HTERT RPE-1 (cell line): Measurements from ENCODE around the gene ALG9.

ENCODE experiments used
- in situ Hi-C: fragments of 300-500 bp; cut with MboI; formaldehyde crosslinking; loops from 4 replicates; pipeline ENCODE4 v1.14.3; 2020; ENCODE audit warnings: low sequenced_read_pairs

Gene ALG9

DNA sequence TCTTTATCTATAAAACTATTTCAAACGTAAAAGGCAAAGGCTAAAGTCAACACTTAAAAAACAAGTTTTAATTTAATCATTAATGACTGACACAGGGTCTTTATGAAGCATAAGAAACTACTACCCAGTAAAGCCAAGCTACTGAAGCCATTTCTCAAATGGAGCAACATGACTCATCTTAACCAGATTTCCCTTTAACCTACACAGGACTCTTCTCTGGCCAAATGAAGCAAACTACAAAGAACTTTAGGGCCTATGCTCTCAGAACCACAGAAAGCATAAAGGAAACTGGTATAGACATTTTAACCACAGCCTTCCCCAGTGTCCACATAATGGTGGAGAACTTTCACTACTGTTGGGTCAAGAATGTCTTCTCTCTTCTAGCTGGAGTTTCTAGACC, 34.7 kb downstream of the ALG9 start:
- in situ Hi-C loops, result no loop called here

- in situ Hi-C loops, result no loop called here
Measured at GRCh38 chr11:111836162-111836561, 35.2 kb downstream of the ALG9 start.

DNA sequence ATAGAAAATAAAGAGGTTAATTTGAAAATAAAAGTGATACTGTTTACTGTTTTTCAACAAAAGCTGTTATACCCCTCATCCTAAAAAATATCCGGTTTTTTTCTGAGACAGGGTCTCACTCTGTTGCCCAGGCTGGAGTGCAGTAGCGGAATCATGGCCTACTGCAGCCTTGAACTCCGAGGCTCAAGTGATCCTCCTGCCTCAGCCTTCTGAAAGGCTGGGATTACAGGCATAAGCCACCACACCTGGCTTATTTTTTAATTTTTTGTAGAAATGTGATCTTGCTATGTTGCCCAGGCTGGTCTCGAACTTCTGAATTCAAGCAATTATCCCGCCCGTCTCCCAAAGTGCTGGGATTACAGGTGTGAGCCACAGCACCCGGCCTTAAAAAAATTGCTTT, 35.7 kb downstream of the ALG9 start:
- in situ Hi-C loops, result no loop called here

DNA sequence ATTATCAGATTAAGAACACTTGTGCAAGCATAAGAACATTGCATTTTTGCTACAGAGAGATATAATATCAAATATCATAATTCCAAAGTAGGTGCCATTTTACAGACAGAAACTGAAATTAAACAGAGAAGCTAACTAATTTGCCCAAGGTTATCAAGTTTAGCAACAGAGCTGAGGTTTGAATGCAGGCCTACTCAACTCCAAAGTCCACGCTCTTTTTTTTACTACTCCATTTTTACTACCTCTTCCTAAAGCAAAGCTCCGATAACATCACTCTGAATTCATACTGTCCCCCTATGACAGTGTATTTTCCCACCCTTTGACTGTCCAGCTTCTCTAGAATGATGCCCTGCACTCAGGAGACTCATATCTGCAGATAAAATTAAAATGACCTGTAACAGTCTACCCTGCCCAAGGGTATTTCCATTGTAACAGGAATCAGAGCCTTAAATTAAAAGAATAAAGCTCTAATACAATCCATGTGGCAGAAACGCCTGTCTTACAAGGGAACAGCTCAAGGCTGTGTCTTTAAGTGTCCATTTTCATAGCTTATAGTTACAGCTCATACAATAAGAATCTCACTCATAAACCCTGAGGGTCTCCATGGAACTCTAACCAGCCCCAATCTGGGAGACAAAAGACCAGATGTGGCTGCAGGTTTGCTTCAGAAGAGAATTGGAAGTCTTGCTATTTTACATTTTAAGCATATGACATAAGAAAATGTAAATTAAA, 36.8 kb downstream of the ALG9 start:
- in situ Hi-C loops, result no loop called here

DNA sequence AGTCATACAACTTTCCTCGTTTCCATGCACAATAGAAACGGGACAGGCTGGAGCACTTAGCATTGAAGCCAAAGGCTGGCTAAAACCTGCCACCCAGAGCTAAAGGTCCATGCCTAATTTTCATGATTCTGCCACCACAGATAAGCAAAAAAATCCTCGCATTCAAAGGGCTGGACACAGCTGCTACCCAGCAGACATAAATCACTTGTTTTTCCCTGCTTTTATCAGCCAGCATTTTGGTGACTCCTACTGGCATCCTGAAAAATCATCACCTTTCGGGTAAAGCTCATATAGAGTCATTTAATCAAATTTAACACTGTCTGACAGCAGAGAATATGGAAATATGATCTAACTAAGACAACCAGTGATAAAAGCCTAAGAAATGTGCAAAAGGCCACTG, 37.9 kb downstream of the ALG9 start:
- in situ Hi-C loops, result no loop called here

- in situ Hi-C loops, result no loop called here
Measured at GRCh38 chr11:111829185-111829968, 42.0 kb downstream of the ALG9 start.

GRCh38 chr11:111826322-111826950, 44.9 kb downstream of the ALG9 start:
- in situ Hi-C loops, result no loop called here

DNA sequence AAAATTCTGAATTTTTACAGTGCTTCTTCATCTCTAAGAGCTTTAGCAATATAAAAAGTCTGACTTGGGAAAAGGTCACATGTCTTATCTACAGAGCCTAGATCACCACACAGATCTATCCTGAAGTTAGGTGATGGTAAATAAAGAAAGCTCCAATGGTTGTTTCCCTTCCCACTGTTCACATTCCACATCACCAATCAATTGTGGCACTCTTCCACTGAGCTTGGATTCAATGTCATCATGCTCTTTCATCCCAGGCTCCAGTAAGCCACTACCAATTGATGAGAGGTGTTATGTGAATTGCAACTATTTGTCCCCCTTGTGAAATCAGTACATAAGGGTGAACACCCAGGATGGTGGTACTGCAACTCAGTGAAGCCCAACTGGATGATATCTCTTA, 47.8 kb downstream of the ALG9 start:
- in situ Hi-C loops, result no loop called here

DNA sequence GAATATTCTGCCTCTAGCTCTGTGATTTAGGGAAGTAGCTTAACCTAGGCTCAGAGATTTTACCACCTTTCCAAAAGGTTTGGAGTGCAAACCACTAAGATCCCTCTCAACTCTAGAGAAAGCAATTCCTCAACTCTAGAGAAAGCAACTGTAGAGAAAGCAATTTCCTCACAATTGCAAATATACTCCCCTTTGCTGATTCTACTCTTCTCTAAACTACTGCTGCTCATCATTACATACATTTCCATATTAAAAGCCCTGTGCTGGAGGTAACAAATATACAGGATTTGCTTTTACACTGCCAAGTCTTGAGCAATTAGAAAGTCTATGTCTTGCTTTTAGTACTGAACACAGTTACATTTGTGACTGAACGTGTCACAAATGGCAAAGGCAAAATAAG, 48.2 kb downstream of the ALG9 start:
- in situ Hi-C loops, result no loop called here

- in situ Hi-C loops, result no loop called here
Measured at GRCh38 chr11:111819829-111820237, 51.5 kb downstream of the ALG9 start.

- in situ Hi-C loops, result no loop called here
Measured at GRCh38 chr11:111819161-111819828, 52.1 kb downstream of the ALG9 start.

DNA sequence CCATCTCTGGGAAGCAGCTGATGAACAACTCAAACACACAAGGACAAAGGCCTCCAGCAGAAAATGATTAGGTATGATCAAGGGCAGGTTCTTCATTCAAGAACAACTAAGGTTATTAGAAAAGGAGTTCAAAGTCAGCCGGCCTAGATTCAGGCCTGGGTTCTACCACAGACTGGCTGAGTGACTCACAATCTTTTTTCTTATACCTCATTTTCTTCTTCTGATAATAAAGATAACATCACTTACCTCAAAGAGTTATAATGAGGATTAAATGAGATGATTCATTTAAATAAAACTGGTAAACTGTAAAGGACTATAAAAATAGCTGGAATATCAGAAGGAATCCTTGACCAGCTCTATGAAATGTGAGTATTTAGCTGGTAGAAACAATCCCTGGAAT, 55.9 kb downstream of the ALG9 start:
- in situ Hi-C loops, result no loop called here

DNA sequence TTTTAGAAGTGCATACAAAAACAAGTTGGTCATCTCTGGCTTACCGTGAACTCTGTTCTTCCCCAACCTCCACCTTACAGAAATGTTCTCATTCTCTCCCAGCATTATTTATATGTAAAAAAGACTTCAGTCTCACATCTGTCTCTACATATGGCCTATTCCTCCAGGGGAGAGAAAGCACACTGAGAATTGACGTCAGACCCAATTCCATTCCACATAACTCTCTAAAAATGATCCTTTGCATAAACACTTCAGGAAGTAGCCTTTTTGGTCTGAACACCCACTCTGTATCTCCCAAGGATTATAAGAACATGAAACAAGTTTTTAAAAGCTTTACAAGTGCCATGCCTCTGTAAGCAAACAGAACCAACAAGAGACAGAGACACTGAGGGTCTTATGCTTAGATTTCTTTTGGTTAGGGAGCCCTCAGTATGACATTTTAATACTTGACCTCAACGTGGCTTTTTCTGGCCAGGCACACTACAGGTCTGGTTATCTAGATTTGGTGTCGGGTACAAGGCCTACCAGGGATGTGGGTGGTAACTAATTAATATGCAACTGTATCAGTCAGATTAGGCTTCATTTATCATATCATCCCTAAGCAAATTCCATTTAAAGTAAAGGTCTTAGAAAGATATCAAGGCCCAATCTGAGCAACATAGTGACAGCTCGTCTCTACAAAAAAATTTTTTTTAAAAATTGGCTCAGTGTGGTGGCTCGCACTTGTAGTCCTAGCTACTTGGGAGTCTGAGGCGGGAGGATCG, 56.6 kb downstream of the ALG9 start:
- in situ Hi-C loops, result no loop called here

- in situ Hi-C loops, result no loop called here
Measured at GRCh38 chr11:111814106-111814505, 57.3 kb downstream of the ALG9 start.

- in situ Hi-C loops, result no loop called here
Measured at GRCh38 chr11:111812211-111812610, 59.2 kb downstream of the ALG9 start.

DNA sequence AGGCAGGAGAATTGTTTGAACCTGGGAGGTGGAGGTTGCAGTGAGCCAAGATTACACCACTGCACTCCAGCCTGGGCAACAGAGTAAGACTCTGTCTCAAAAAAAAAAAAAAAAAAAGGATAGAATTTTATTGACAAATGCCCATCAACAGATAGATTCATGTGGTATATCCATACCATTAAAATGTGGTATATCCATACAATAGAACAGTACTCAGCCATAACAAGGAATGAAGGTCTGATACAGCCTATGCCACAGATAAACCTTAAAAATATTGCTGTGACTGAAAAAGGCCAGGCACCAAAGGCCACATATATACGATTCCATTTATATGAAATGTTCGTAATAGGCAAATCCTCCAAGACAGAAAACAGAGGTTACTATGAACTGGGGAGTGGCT, 59.9 kb downstream of the ALG9 start:
- in situ Hi-C loops, result no loop called here

- in situ Hi-C loops, result no loop called here
Measured at GRCh38 chr11:111808834-111809233, 62.5 kb downstream of the ALG9 start.

GRCh38 chr11:111808063-111808588, 63.3 kb downstream of the ALG9 start:
- in situ Hi-C loops, result no loop called here

GRCh38 chr11:111807076-111807475, 64.3 kb downstream of the ALG9 start:
- in situ Hi-C loops, result no loop called here

DNA sequence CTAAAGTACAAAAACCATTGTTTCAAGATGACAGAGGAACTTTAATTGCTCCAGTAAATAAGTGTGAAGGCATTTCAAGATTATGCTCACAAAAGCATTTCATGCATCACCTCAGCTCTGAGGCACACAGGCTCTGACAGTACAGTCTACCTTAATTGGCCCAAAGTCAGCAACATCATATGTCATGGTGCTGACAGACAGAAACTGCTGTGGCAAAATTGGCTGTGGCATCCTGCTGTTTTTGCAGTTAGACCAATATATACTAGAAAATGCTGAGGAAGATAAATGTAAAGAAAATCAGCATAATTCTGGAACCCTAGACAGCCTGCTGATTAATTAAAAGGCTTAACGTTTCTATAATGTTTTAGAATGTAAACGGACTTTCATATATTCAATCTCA, 70.2 kb downstream of the ALG9 start:
- in situ Hi-C loops, result no loop called here
